ENCODE results near the gene RHEX. TPM values are rescaled to one million over a fixed set of nuclear protein-coding genes. Genes with fewer than 3 reads are reported as not detected.

The RHEX gene
- total and polyA plus RNA-seq, 11 donors, result 0.16 to 0.60 (median 0.38) TPM; not detected in 5

DNA sequence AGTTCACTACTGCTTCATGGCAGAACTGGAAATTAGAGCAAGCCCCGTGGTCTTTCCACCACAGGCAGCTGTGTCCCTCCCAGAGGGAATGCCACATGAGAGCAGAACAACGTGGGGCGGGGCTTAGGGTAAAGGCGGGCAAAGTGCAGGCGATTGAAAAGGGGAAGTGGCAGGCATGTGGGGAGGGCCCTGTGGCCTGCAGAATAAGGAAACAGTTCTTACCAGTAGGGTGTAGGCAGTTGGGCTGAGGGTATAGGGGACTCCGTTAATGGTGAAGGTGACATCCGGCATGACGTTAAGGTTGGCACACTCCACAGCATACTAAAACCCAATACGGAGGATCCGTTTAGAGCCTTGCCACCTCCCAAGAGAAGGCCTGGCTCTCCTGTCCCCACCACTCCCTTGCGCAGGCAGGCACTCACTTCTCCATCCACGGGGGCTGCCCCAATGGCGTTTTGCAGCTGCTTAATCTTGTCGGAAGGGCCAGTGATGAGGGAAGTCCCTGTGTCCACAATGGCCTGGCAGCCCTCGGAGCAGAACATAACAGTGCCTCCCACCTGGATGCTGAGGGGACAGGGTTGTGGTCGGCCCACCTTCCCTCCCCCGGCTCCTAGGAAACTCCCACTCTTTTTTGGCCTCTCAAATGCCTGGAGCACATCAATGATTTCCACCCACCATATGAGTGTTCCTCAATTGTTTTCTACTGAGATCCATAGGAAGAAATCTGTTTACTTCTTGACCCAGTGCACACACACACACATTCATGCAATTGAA, 40.7 kb upstream of the RHEX start:
- no peak overlapping the region for H3K4me3 ChIP-seq
- peak; percentile 70 to 85 (median 73) for DNase-seq
- intact Hi-C loops (cut with DNase I), result no loop called here
- peak overlapping the region in 1 of 12 donors; percentile 68 for H3K27ac ChIP-seq
- no peaks in the 10 kb centered on the region for H3K27me3 ChIP-seq
- H3K9me3 ChIP-seq, result no peaks in the 10 kb centered on the region
- peak in 3 of 4 donors; percentile 77 to 91 (median 88) for ATAC-seq
- H3K36me3 ChIP-seq, result no peaks in the 10 kb centered on the region
- no peak for TF ChIP-seq POLR2A (IDR thresholded peaks at IDR 0.05)
- TF ChIP-seq CTCF (IDR thresholded peaks at IDR 0.05), result no peak
- H3K4me1 ChIP-seq, result peaks cover 0 to 18% (median 0%) of the 10 kb centered on the region in 12 donors
- 72 to 80% (median 77%) methylated on average over 17 of the region's 17 CpGs for WGBS, 4 donors

DNA sequence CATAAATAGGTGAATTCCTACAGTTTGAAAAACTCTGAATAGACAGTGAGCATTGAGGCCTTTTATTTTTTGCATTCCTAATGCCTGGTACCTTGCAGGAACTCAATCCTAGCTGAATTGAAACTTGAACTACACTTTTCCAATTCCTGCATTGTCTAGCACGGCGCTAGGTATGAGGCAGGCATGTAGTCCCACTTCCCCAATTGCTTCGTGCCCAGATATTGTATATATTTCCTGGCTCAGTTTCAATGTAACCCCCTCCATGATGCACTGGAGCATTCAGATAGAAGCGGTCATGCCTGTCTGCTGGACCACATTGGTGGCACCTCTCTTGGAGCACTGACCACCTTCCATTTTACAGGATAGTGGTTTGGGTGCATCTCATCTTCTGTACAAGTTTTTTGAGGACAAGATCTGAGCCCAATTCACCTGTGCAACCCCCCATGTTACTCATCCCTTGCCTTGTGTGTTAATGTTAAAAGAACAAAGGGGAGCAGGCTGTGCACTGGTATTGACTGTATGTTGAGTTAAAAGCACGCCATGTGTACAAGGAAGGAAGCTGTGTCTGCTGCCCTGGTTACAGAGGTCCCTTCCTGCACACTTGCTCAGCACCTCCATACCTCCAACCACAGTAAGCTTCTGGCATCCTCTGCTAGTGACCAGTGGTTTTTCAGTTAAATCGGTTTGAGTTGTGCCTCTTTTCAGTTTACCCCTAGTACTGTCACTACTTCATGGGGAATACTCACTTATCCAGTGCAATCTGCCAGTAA, 39.8 kb upstream of the RHEX start:
- H3K36me3 ChIP-seq, result no peaks in the 10 kb centered on the region
- no peak overlapping the region for H3K27ac ChIP-seq
- TF ChIP-seq CTCF (IDR thresholded peaks at IDR 0.05), result no peak
- no peak for TF ChIP-seq POLR2A (IDR thresholded peaks at IDR 0.05)
- no peak overlapping the region for H3K4me3 ChIP-seq
- WGBS, 4 donors, result 84 to 93% (median 92%) methylated on average over 6 of the region's 6 CpGs
- H3K9me3 ChIP-seq, result peaks cover 0 to 4% (median 0%) of the 10 kb centered on the region in 12 donors
- no peak for ATAC-seq
- H3K4me1 ChIP-seq, result peaks cover 0 to 18% (median 0%) of the 10 kb centered on the region in 12 donors
- DNase-seq, result no peak
- H3K27me3 ChIP-seq, result no peaks in the 10 kb centered on the region
- intact Hi-C loops (cut with DNase I), result no loop called here

GRCh38 chr1:206014601-206015000, 38.4 kb upstream of the RHEX start:
- Histone ChIP-seq H3K36me3 (no peaks in the 10 kb centered on the region), H3K27me3 (no peaks in the 10 kb centered on the region), H3K27ac (no peak overlapping the region), H3K9me3 (peaks cover 0 to 4% (median 0%) of the 10 kb centered on the region in 12 donors), H3K4me3 (no peak overlapping the region), H3K4me1 (peaks cover 0 to 18% (median 0%) of the 10 kb centered on the region in 12 donors)
- DNase-seq, result no peak
- intact Hi-C loops (cut with DNase I), result no loop called here
- TF ChIP-seq POLR2A (IDR thresholded peaks at IDR 0.05), result no peak
- no peak for ATAC-seq
- WGBS, 4 donors, result 84 to 90% (median 86%) methylated on average over 5 of the region's 5 CpGs

DNA sequence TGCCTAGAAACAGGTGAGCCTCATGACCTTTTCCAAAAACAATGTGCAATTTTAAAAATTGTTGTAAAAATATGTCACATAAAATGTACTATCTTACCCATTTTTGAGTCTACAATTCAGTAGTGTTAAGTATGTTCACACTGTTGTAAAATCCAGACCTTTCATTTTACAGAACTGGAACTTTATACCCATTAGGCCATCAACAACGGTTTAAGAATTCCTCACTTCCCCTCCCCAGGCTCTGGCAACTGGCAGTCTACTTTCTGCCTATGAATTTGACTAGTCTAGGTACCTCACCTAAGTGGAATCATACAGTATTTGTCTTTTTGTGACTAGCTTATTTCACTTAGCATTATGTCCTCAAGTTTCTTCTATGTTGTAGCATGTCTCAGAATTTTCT, 37.9 kb upstream of the RHEX start:
- intact Hi-C loops (cut with DNase I), result no loop called here
- WGBS, 4 donors, result 69 to 83% (median 75%) methylated on average over 1 of the region's 1 CpG
- H3K27ac ChIP-seq, result no peak overlapping the region
- H3K4me1 ChIP-seq, result peaks cover 0 to 18% (median 0%) of the 10 kb centered on the region in 12 donors
- H3K36me3 ChIP-seq, result no peaks in the 10 kb centered on the region
- peaks cover 0 to 4% (median 0%) of the 10 kb centered on the region in 12 donors for H3K9me3 ChIP-seq
- no peak overlapping the region for H3K4me3 ChIP-seq
- DNase-seq, result no peak
- TF ChIP-seq POLR2A (IDR thresholded peaks at IDR 0.05) (no peak), CTCF (IDR thresholded peaks at IDR 0.05) (no peak)
- ATAC-seq, result no peak
- H3K27me3 ChIP-seq, result no peaks in the 10 kb centered on the region

Data from heart left ventricle (tissue), 16 donors.